GM13977 (cell line): ENCODE data around the gene TMEM120B.

ENCODE experiments used
- DNase-seq: peaks from one replicate; pipeline ENCODE4 v3.0.0; 2012; ENCODE audit warnings: low spot score
- in situ Hi-C: fragments of 300-500 bp; cut with MboI; formaldehyde crosslinking; loops from one replicate; pipeline ENCODE4 v1.12.0; 2022; ENCODE audit warnings: low sequenced_read_pairs, low pct_unique_long_range_greater_than_20kb, mixed read lengths, inconsistent platforms; ENCODE audit not compliant: unreplicated experiment
- TF ChIP-seq, protein P1 (sequence below): IDR thresholded peaks from 2 replicates; pipeline ENCODE4 v1.5.1; 2012; ENCODE audit warnings: mild to moderate bottlenecking, control low read depth; ENCODE audit not compliant: insufficient read depth; ENCODE audit errors: extremely low read depth, missing control alignments

TMEM120B gene

GRCh38 chr12:121715862-121716435 is 3.4 kb downstream of the TMEM120B start:
- TF ChIP-seq, protein P1, sequence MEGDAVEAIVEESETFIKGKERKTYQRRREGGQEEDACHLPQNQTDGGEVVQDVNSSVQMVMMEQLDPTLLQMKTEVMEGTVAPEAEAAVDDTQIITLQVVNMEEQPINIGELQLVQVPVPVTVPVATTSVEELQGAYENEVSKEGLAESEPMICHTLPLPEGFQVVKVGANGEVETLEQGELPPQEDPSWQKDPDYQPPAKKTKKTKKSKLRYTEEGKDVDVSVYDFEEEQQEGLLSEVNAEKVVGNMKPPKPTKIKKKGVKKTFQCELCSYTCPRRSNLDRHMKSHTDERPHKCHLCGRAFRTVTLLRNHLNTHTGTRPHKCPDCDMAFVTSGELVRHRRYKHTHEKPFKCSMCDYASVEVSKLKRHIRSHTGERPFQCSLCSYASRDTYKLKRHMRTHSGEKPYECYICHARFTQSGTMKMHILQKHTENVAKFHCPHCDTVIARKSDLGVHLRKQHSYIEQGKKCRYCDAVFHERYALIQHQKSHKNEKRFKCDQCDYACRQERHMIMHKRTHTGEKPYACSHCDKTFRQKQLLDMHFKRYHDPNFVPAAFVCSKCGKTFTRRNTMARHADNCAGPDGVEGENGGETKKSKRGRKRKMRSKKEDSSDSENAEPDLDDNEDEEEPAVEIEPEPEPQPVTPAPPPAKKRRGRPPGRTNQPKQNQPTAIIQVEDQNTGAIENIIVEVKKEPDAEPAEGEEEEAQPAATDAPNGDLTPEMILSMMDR: no peak
- DNase-seq: no peak
- in situ Hi-C loops: no loop called here

DNA sequence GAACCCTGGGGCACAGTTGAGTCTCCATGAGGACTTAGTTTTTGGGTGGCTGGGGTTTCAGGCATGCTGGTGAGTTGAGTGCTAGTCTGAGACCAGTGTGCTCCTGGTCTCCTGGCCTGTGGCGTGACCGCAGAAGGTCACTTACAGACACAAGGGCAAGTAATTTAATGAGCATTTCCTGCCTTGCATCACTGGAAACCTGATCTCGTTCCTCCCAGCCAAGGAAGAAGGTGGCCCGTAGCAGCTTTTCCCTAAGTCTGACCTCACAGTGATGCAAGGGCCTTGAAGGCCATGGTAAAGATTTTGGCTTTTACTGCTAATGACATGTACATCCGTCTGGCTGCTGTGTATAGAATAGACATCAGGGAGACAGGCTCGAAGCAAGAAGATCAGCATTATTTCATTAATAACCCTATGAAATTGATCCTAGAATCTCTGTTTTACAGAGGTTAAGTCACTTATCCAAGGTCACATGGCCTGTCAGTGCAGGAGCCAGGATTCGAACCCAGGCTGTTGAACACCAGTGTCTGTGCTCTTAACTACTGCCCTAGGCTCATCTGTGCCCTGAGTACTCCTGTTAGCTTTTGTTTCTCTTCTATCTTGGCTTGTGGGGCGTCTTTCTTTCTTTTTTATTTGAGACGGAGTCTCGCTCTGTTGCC is 4.6 kb downstream of the TMEM120B start:
- DNase-seq: no peak
- in situ Hi-C loops: no loop called here
- TF ChIP-seq, protein P1: no peak

DNA sequence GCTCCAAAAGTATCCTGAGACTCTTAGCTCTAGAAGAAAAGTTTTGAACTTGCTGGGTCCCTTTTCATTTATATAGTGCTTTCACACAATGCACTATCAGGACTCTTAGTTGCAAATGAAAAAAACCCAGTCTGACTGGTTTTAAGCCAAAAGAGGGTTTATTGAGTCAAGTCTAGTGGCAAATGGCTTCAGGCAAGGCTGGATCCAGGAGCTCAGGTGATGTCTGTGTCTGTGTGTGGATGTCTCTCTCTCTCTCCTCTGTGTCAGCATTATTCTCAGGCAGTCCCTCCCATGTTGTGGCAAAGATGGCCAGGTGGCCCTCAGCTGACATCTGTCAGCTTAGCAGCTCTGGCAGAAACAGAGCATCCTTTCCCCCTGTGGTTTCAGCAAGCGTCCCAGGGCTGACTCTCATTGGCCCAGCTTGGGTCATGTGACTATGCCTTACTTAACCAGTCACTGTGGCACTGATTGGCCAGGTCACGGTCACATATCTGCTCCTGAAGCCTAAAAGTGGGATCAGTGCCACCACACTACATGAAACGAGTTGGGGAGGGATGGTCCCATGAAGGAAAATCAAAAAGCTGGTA is 6.2 kb downstream of the TMEM120B start:
- in situ Hi-C loops: no loop called here
- TF ChIP-seq, protein P1: no peak
- DNase-seq: no peak

DNA sequence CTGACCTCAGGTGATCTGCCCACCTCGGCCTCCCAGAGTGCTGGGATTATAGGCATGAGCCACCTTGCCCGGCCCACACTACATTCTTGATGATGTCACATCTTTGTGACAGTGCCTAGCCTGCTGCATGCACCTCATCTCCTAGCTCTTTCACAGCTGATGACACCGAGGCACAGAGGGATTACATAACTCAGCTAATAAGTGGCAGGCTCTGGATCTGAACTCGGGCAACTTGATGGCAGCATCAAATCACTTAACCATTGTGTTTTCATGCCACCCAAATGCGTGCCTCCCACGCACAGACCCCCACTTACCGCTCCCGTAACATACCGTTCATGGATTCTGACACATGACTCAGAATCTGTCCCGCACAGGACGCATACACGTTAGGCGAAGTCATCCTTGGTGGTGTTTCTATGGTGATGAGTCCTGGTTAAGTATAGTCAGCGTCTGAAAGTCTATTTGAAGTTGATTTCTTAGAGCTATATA is 7.4 kb downstream of the TMEM120B start:
- no peak for DNase-seq
- TF ChIP-seq, protein P1: no peak
- in situ Hi-C loops: no loop called here

GRCh38 chr12:121720762-121721161 is 8.2 kb downstream of the TMEM120B start:
- DNase-seq: no peak
- in situ Hi-C loops: no loop called here
- TF ChIP-seq, protein P1: no peak

GRCh38 chr12:121722511-121722910 is 10.0 kb downstream of the TMEM120B start:
- DNase-seq: no peak
- in situ Hi-C loops: no loop called here
- TF ChIP-seq, protein P1: no peak
